ENCODE data around the gene NOA1.

NOA1 gene

DNA sequence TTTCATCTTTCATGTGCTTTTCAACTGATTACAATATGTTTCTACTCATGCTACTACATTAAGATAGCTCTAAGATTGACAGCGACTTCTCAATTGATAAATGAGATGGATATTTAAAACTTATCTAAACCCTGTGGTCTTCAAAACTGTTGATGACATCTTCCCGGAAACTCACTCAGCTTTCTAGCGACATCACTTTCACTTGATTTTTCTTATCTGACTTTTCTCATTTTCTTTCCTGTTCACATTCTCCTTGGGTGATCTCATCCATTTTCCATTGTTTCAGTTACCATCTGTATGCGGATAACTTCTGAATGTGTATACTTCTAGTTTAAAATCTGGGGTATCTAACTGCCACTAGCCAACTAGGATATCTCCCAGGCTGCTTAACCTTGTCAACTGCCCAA is 4.4 kb upstream of the NOA1 start:
- H3K27me3 ChIP-seq (ENCODE audit: insufficient read depth, low read length, poor library complexity): no peaks in the 10 kb centered on the region
- H3K27ac ChIP-seq (ENCODE audit: low read length): no peak overlapping the region; the same call in 1 of the 2 replicates
- no peak overlapping the region for H3K9ac ChIP-seq (ENCODE audit: low read depth, low read length)
- no peak for TF ChIP-seq EZH2 (IDR thresholded peaks at IDR 0.05; ENCODE audit: borderline replicate concordance, low read depth, low read length, severe bottlenecking)
- TF ChIP-seq, protein P1, sequence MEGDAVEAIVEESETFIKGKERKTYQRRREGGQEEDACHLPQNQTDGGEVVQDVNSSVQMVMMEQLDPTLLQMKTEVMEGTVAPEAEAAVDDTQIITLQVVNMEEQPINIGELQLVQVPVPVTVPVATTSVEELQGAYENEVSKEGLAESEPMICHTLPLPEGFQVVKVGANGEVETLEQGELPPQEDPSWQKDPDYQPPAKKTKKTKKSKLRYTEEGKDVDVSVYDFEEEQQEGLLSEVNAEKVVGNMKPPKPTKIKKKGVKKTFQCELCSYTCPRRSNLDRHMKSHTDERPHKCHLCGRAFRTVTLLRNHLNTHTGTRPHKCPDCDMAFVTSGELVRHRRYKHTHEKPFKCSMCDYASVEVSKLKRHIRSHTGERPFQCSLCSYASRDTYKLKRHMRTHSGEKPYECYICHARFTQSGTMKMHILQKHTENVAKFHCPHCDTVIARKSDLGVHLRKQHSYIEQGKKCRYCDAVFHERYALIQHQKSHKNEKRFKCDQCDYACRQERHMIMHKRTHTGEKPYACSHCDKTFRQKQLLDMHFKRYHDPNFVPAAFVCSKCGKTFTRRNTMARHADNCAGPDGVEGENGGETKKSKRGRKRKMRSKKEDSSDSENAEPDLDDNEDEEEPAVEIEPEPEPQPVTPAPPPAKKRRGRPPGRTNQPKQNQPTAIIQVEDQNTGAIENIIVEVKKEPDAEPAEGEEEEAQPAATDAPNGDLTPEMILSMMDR (IDR thresholded peaks at IDR 0.05; ENCODE audit: borderline replicate concordance, extremely low read depth, low read length, poor library complexity, severe bottlenecking): no peak
- DNase-seq (no peak), ATAC-seq (ENCODE audit: insufficient read depth, low read depth) (no peak)
- no peak overlapping the region for H3K4me3 ChIP-seq (ENCODE audit: low read depth in 1 of 2, low read length in 2 of 2)
- peaks cover 22% of the 10 kb centered on the region for H3K36me3 ChIP-seq (ENCODE audit: insufficient read depth, low read length)
- no peak overlapping the region for H2AFZ ChIP-seq (ENCODE audit: low read depth, low read length)
- peaks cover 70% of the 10 kb centered on the region for H4K20me1 ChIP-seq (ENCODE audit: insufficient read depth, low read length)
- peaks cover 91% of the 10 kb centered on the region for H3K79me2 ChIP-seq (ENCODE audit: insufficient read depth, low read length)
- peaks cover 32% of the 10 kb centered on the region for H3K4me1 ChIP-seq (ENCODE audit: insufficient read depth, low read length)
- peak overlapping the region; percentile 99; the same call in 1 of the 2 replicates for H3K4me2 ChIP-seq (ENCODE audit: insufficient read depth, low read length)
- no peaks in the 10 kb centered on the region for H3K9me3 ChIP-seq (ENCODE audit: insufficient read depth, low read length, severe bottlenecking)

DNA sequence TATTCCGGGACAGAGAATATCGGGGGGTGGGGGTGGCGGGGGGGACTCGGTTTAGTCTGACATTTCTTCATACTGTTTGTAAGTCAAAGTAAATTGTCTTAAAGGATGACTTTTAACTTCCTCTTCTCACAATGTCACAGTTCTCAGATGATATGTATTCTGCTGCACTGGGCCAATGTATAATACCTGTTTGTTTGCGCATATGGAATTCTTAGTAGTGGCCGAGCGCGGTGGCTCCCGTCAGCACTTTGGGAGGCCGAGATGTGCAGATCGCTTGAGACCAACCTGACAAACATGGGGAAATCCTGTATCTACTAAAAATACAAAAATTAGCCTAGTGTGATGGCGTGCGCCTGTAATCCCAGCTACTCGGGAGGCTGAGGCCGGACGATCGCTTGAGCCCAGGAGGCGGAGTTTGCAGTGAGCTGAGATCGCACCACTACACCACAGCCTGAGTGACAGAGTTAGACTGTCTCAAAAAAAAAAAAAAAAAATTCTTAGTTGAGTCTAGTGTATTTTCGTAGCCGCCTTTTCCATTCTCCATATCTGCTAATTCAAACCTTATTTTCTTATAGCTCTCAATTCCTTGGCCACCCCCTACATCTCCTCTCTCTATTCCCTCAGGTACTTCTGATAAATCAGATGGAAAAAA is 2.1 kb upstream of the NOA1 start:
- ATAC-seq (ENCODE audit: insufficient read depth, low read depth) (no peak), DNase-seq (peak; percentile 61)
- Histone ChIP-seq H3K79me2 (ENCODE audit: insufficient read depth, low read length) (peaks cover 91% of the 10 kb centered on the region), H3K4me1 (ENCODE audit: insufficient read depth, low read length) (peaks cover 53% of the 10 kb centered on the region), H3K27me3 (ENCODE audit: insufficient read depth, low read length, poor library complexity) (no peaks in the 10 kb centered on the region), H2AFZ (ENCODE audit: low read depth, low read length) (peak overlapping the region; percentile 81; the same call in 1 of the 2 replicates), H3K36me3 (ENCODE audit: insufficient read depth, low read length) (peaks cover 30% of the 10 kb centered on the region), H3K4me2 (ENCODE audit: insufficient read depth, low read length) (peak overlapping the region; percentile 99), H3K9ac (ENCODE audit: low read depth, low read length) (peak overlapping the region; percentile 70), H3K4me3 (ENCODE audit: low read depth in 1 of 2, low read length in 2 of 2) (peak overlapping the region; percentile 61 to 63; a peak in 3 of 4 replicates), H3K27ac (ENCODE audit: low read length) (peak overlapping the region; percentile 90), H3K9me3 (ENCODE audit: insufficient read depth, low read length, severe bottlenecking) (no peaks in the 10 kb centered on the region), H4K20me1 (ENCODE audit: insufficient read depth, low read length) (peaks cover 68% of the 10 kb centered on the region)
- TF ChIP-seq, protein P1 (IDR thresholded peaks at IDR 0.05; ENCODE audit: borderline replicate concordance, extremely low read depth, low read length, poor library complexity, severe bottlenecking): no peak
- TF ChIP-seq EZH2 (IDR thresholded peaks at IDR 0.05; ENCODE audit: borderline replicate concordance, low read depth, low read length, severe bottlenecking): no peak

DNA sequence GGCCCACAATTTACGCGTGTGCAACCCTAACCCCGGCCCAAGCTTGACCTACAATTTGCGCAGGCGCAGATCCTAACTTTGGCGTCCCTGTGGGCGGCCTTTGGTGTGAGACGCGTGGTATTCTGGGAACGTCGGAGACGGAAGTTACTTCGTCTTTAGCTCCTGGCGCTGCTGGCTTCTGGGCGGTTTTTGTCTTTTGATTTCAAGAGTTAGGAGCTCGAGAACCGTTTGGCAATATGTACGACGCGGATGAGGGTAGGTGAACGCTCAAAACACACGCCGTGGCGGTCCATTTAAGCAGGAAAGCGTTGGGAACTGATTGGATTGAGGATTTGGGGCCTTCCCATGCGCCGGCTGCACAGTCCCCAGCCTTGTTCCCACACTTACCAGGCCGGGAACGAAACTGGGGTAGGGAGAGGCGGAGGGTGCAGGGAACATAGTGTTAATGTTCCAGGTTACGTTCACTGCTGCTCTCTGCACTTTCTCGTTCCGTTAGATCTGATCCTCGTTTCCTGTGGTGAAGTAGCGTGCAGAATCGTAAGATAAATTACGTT is 1.4 kb upstream of the NOA1 start, which contains the start of gene POLR2B:
Gene POLR2B, plus strand, starts transcription at position 147 of the 554 bp plus-strand sequence. Its CDS starts 90 bp downstream, at position 237.
- Histone ChIP-seq H3K36me3 (ENCODE audit: insufficient read depth, low read length) (peaks cover 37% of the 10 kb centered on the region), H3K4me3 (ENCODE audit: low read depth in 1 of 2, low read length in 2 of 2) (peak within 1 kb of the TSS; percentile 61 to 63)

More for the DNA sequence above, 1.4 kb upstream of the NOA1 start, which contains the start of gene POLR2B:
- peak; percentile 90 for DNase-seq
- peaks cover 91% of the 10 kb centered on the region for H3K79me2 ChIP-seq (ENCODE audit: insufficient read depth, low read length)
- H2AFZ ChIP-seq (ENCODE audit: low read depth, low read length): peak within 1 kb of the TSS; percentile 81
- peak within 1 kb of the TSS; percentile 70 for H3K9ac ChIP-seq (ENCODE audit: low read depth, low read length)
- H4K20me1 ChIP-seq (ENCODE audit: insufficient read depth, low read length): peaks cover 65% of the 10 kb centered on the region
- peak; percentile 68 for ATAC-seq (ENCODE audit: insufficient read depth, low read depth)
- H3K4me2 ChIP-seq (ENCODE audit: insufficient read depth, low read length): peak within 1 kb of the TSS; percentile 99
- peak within 1 kb of the TSS; percentile 90 for H3K27ac ChIP-seq (ENCODE audit: low read length)
- peaks cover 60% of the 10 kb centered on the region for H3K4me1 ChIP-seq (ENCODE audit: insufficient read depth, low read length)
- no peaks in the 10 kb centered on the region for H3K9me3 ChIP-seq (ENCODE audit: insufficient read depth, low read length, severe bottlenecking)
- no peaks in the 10 kb centered on the region for H3K27me3 ChIP-seq (ENCODE audit: insufficient read depth, low read length, poor library complexity)
- no peak for TF ChIP-seq EZH2 (IDR thresholded peaks at IDR 0.05; ENCODE audit: borderline replicate concordance, low read depth, low read length, severe bottlenecking)
- TF ChIP-seq, protein P1 (IDR thresholded peaks at IDR 0.05; ENCODE audit: borderline replicate concordance, extremely low read depth, low read length, poor library complexity, severe bottlenecking): no peak

All from DND-41 (cell line).